Measurements from ENCODE around the gene RBM25. TPM values are rescaled to one million over a fixed set of nuclear protein-coding genes. Genes with fewer than 3 reads are reported as not detected.

The RBM25 gene
- total RNA-seq, 1 donor from 2014 or later: 118 TPM

GRCh38 chr14:73125746-73126145, 67.4 kb downstream of the RBM25 start:
- no peak for DNase-seq
- Mint-ChIP-seq H3K27ac (ENCODE audit: unreplicated experiment) (no peak overlapping the region), H3K4me3 (ENCODE audit: unreplicated experiment) (no peak overlapping the region)

GRCh38 chr14:73133795-73134194, 75.5 kb downstream of the RBM25 start:
- peaks cover 3% of the 10 kb centered on the region for H3K9me3 Mint-ChIP-seq (ENCODE audit: unreplicated experiment)
- no peak overlapping the region for H3K4me3 Mint-ChIP-seq (ENCODE audit: unreplicated experiment)
- no peak for DNase-seq
- no peak for TF ChIP-seq CTCF (IDR thresholded peaks at IDR 0.05; ENCODE audit: partially characterized antibody, unreplicated experiment)
- H3K27ac Mint-ChIP-seq (ENCODE audit: unreplicated experiment): no peak overlapping the region
- peaks cover 7% of the 10 kb centered on the region for H3K4me1 Mint-ChIP-seq (ENCODE audit: low read depth, unreplicated experiment)
- peaks cover 12% of the 10 kb centered on the region for H3K27me3 Mint-ChIP-seq (ENCODE audit: unreplicated experiment)
- H3K36me3 Mint-ChIP-seq (ENCODE audit: unreplicated experiment): peaks cover 20% of the 10 kb centered on the region

More at GRCh38 chr14:73125746-73126145, 67.4 kb downstream of the RBM25 start:
- no peak for TF ChIP-seq CTCF (IDR thresholded peaks at IDR 0.05; ENCODE audit: partially characterized antibody, unreplicated experiment)
- peaks cover 13% of the 10 kb centered on the region for H3K4me1 Mint-ChIP-seq (ENCODE audit: low read depth, unreplicated experiment)
- peaks cover 2% of the 10 kb centered on the region for H3K27me3 Mint-ChIP-seq (ENCODE audit: unreplicated experiment)
- H3K9me3 Mint-ChIP-seq (ENCODE audit: unreplicated experiment): no peaks in the 10 kb centered on the region
- no peaks in the 10 kb centered on the region for H3K36me3 Mint-ChIP-seq (ENCODE audit: unreplicated experiment)

- H3K9me3 Mint-ChIP-seq (ENCODE audit: unreplicated experiment): peaks cover 3% of the 10 kb centered on the region
- H3K4me3 Mint-ChIP-seq (ENCODE audit: unreplicated experiment): peak overlapping the region; percentile 95
- DNase-seq: no peak
- no peak for TF ChIP-seq CTCF (IDR thresholded peaks at IDR 0.05; ENCODE audit: partially characterized antibody, unreplicated experiment)
- H3K4me1 Mint-ChIP-seq (ENCODE audit: low read depth, unreplicated experiment): peaks cover 11% of the 10 kb centered on the region
- H3K36me3 Mint-ChIP-seq (ENCODE audit: unreplicated experiment): peaks cover 20% of the 10 kb centered on the region
- H3K27me3 Mint-ChIP-seq (ENCODE audit: unreplicated experiment): peaks cover 12% of the 10 kb centered on the region
- H3K27ac Mint-ChIP-seq (ENCODE audit: unreplicated experiment): peak overlapping the region; percentile 86
Measured at GRCh38 chr14:73136085-73136386, 77.7 kb downstream of the RBM25 start.

GRCh38 chr14:73136387-73137225, 78.3 kb downstream of the RBM25 start, which contains the start of gene PSEN1:
PSEN1 (plus strand) TSS chr14:73136507; CDS start chr14:73148020, 11,513 bp downstream.
- H3K4me1 Mint-ChIP-seq (ENCODE audit: low read depth, unreplicated experiment): peaks cover 12% of the 10 kb centered on the region
- DNase-seq: peak; percentile 99
- no peak for TF ChIP-seq CTCF (IDR thresholded peaks at IDR 0.05; ENCODE audit: partially characterized antibody, unreplicated experiment)
- H3K27ac Mint-ChIP-seq (ENCODE audit: unreplicated experiment): peak within 1 kb of the TSS; percentile 92
- peak within 1 kb of the TSS; percentile 95 for H3K4me3 Mint-ChIP-seq (ENCODE audit: unreplicated experiment)
- peaks cover 20% of the 10 kb centered on the region for H3K36me3 Mint-ChIP-seq (ENCODE audit: unreplicated experiment)
- H3K27me3 Mint-ChIP-seq (ENCODE audit: unreplicated experiment): peaks cover 12% of the 10 kb centered on the region
- H3K9me3 Mint-ChIP-seq (ENCODE audit: unreplicated experiment): peaks cover 3% of the 10 kb centered on the region

GRCh38 chr14:73140811-73141323, 82.5 kb downstream of the RBM25 start:
- Mint-ChIP-seq H3K4me1 (ENCODE audit: low read depth, unreplicated experiment) (peaks cover 14% of the 10 kb centered on the region), H3K9me3 (ENCODE audit: unreplicated experiment) (no peaks in the 10 kb centered on the region), H3K27me3 (ENCODE audit: unreplicated experiment) (peaks cover 5% of the 10 kb centered on the region), H3K36me3 (ENCODE audit: unreplicated experiment) (peaks cover 6% of the 10 kb centered on the region), H3K27ac (ENCODE audit: unreplicated experiment) (no peak overlapping the region), H3K4me3 (ENCODE audit: unreplicated experiment) (peak overlapping the region; percentile 55)
- TF ChIP-seq CTCF (IDR thresholded peaks at IDR 0.05; ENCODE audit: partially characterized antibody, unreplicated experiment): no peak
- no peak for DNase-seq

All from glutamatergic neuron (in vitro differentiated cells).